Activated CD8-positive, alpha-beta T cell treated with anti-CD3 and anti-CD28 coated beads for 36 hours (primary cell): ENCODE data around the gene CIB4. TPM values are rescaled to one million over a fixed set of nuclear protein-coding genes. Genes with fewer than 3 reads are reported as not detected.

ENCODE experiments used
- ATAC-seq: fragments of 200-7000 bp; cut with Tn5 transposase; one replicate; pipeline ENCODE4 v1.10.0; 2021; ENCODE audit warnings: mild to moderate bottlenecking, moderate library complexity
- CTCF ChIA-PET: fragments of 350-600 bp; sonication (Branson Sonifier 250); formaldehyde crosslinking; loops from one replicate; lab custom pipeline; 2021; ENCODE audit warnings: antibody characterized with exemption; lab: Charles Lee
- POLR2A ChIA-PET: fragments of 350-600 bp; sonication (Branson Sonifier 250); formaldehyde crosslinking; loops from one replicate; lab custom pipeline; 2021; ENCODE audit warnings: antibody characterized with exemption; lab: Charles Lee
- DNase-seq: peaks from one replicate; pipeline ENCODE4 v3.0.0-alpha.2; 2020
- H3K27ac Mint-ChIP-seq: one replicate; pipeline ENCODE4 v1.8.0; 2021; ENCODE audit warnings: mild to moderate bottlenecking, mixed read lengths
- H3K27me3 Mint-ChIP-seq: one replicate; pipeline ENCODE4 v1.8.0; 2021; ENCODE audit warnings: mixed read lengths
- H3K36me3 Mint-ChIP-seq: one replicate; pipeline ENCODE4 v1.8.0; 2021; ENCODE audit warnings: low read depth, mixed read lengths
- H3K4me1 Mint-ChIP-seq: one replicate; pipeline ENCODE4 v1.8.0; 2021; ENCODE audit warnings: low read depth, mixed read lengths
- H3K4me3 Mint-ChIP-seq: one replicate; pipeline ENCODE4 v1.8.0; 2021; ENCODE audit warnings: mild to moderate bottlenecking, moderate library complexity, mixed read lengths
- H3K9me3 Mint-ChIP-seq: one replicate; pipeline ENCODE4 v1.8.0; 2021; ENCODE audit warnings: mixed read lengths
- CTCF ChIP-seq: fragments of 200-600 bp; IDR thresholded peaks from one replicate; pipeline ENCODE4 v1.8.0; 2022; ENCODE audit warnings: antibody characterized with exemption, mild to moderate bottlenecking
- intact Hi-C: fragments of 100-400 bp; cut with micrococcal nuclease; formaldehyde crosslinking; loops from one replicate; pipeline ENCODE4 v1.10.0; 2022
- total RNA-seq, 2 experiments: library from RNA; stranded (reverse); gene quantifications; one replicate each; pipeline ENCODE4 v1.2.3, GENCODE V29; 2021

Gene CIB4
- total RNA-seq, 2 experiments from 2014 or later = not detected

- no peak for DNase-seq
- Mint-ChIP-seq H3K9me3 (no peaks in the 10 kb centered on the region), H3K36me3 (no peaks in the 10 kb centered on the region), H3K4me1 (no peaks in the 10 kb centered on the region), H3K27me3 (peaks cover 24% of the 10 kb centered on the region), H3K4me3 (no peak overlapping the region), H3K27ac (no peak overlapping the region)
- POLR2A ChIA-PET = no interaction called here
- CTCF ChIA-PET = no interaction called here
- TF ChIP-seq CTCF = no peak
- intact Hi-C loops = no loop called here
- ATAC-seq = no peak
Observed at GRCh38 chr2:26683583-26683982, 42.4 kb upstream of the CIB4 start.

- Mint-ChIP-seq H3K9me3 (no peaks in the 10 kb centered on the region), H3K4me1 (no peaks in the 10 kb centered on the region), H3K36me3 (no peaks in the 10 kb centered on the region), H3K27me3 (peaks cover 23% of the 10 kb centered on the region), H3K27ac (no peak overlapping the region), H3K4me3 (no peak overlapping the region)
- DNase-seq = no peak
- no peak for TF ChIP-seq CTCF
- CTCF ChIA-PET = no interaction called here
- POLR2A ChIA-PET = interaction anchor here (0.5 kb wide), 1 partner anchor 1783 kb away, joined by 3 read pairs; no protein-coding TSS in a partner anchor
- ATAC-seq = no peak
- intact Hi-C loops = no loop called here
Observed at GRCh38 chr2:26682155-26682554, 41.0 kb upstream of the CIB4 start.

- H3K27ac Mint-ChIP-seq = no peak overlapping the region
- H3K4me3 Mint-ChIP-seq = no peak overlapping the region
- no peaks in the 10 kb centered on the region for H3K9me3 Mint-ChIP-seq
- POLR2A ChIA-PET = no interaction called here
- no peaks in the 10 kb centered on the region for H3K36me3 Mint-ChIP-seq
- DNase-seq (no peak), ATAC-seq (no peak)
- CTCF ChIA-PET = no interaction called here
- peaks cover 18% of the 10 kb centered on the region for H3K27me3 Mint-ChIP-seq
- intact Hi-C loops = no loop called here
- no peaks in the 10 kb centered on the region for H3K4me1 Mint-ChIP-seq
- TF ChIP-seq CTCF = no peak
Observed at GRCh38 chr2:26681656-26682055, 40.5 kb upstream of the CIB4 start.

- intact Hi-C loops = no loop called here
- H3K36me3 Mint-ChIP-seq = no peaks in the 10 kb centered on the region
- ATAC-seq (no peak), DNase-seq (no peak)
- no peak overlapping the region for H3K4me3 Mint-ChIP-seq
- H3K27ac Mint-ChIP-seq = no peak overlapping the region
- no peak for TF ChIP-seq CTCF
- H3K9me3 Mint-ChIP-seq = no peaks in the 10 kb centered on the region
- no peaks in the 10 kb centered on the region for H3K4me1 Mint-ChIP-seq
- ChIA-PET CTCF (no interaction called here), POLR2A (no interaction called here)
- H3K27me3 Mint-ChIP-seq = peaks cover 10% of the 10 kb centered on the region
Observed at GRCh38 chr2:26679867-26680266, 38.7 kb upstream of the CIB4 start.

GRCh38 chr2:26678035-26678434 is 36.9 kb upstream of the CIB4 start:
- intact Hi-C loops = no loop called here
- ChIA-PET POLR2A (interaction anchor here (0.6 to 0.7 kb wide), 3 partner anchors 27 to 88 kb away, joined by 3 to 4 read pairs (median 3); no protein-coding TSS in a partner anchor), CTCF (no interaction called here)
- Mint-ChIP-seq H3K9me3 (no peaks in the 10 kb centered on the region), H3K27me3 (peaks cover 10% of the 10 kb centered on the region), H3K4me1 (no peaks in the 10 kb centered on the region), H3K4me3 (no peak overlapping the region), H3K27ac (no peak overlapping the region), H3K36me3 (no peaks in the 10 kb centered on the region)
- DNase-seq (no peak), ATAC-seq (no peak)
- TF ChIP-seq CTCF = no peak
